OCI-LY7 (cell line): ENCODE measurements around the gene VSX1. TPM values are rescaled to one million over a fixed set of nuclear protein-coding genes. Genes with fewer than 3 reads are reported as not detected.

Experiments
- BruUV-seq: library from RNA; stranded (reverse); fragments of 400-500 nt; replicated peaks from 2 replicates; lab custom pipeline; 2021; lab: Mats Ljungman, UMichigan
- CTCF ChIA-PET: fragments of 300-600 bp; sonication (Branson Sonifier 250); formaldehyde crosslinking; loops from one replicate; lab custom pipeline; 2022; ENCODE audit warnings: antibody characterized with exemption; ENCODE audit not compliant: unreplicated experiment; lab: Charles Lee
- POLR2A ChIA-PET: fragments of 300-600 bp; sonication (Branson Sonifier 250); formaldehyde crosslinking; loops from one replicate; lab custom pipeline; 2022; ENCODE audit warnings: antibody characterized with exemption; lab: Charles Lee
- DNase-seq: peaks from one replicate; pipeline ENCODE4 v3.0.0-alpha.2; 2015; ENCODE audit warnings: low spot score
- H2AFZ ChIP-seq: fragments of 200-600 bp; sonication (generic), shearing (Covaris generic); 2 replicates; pipeline ENCODE4 v1.6.1; 2014; ENCODE audit warnings: mild to moderate bottlenecking, antibody characterized with exemption, low read length, moderate library complexity
- H3K27ac ChIP-seq: fragments of 200-600 bp; sonication (generic); 2 replicates; pipeline ENCODE4 v1.5.1; 2014; ENCODE audit warnings: mixed run types, low read depth, mild to moderate bottlenecking, moderate library complexity, low read length, inconsistent platforms; ENCODE audit not compliant: poor library complexity, severe bottlenecking
- H3K36me3 ChIP-seq: fragments of 200-600 bp; sonication (generic); 2 replicates; pipeline ENCODE4 v1.6.1; 2014; ENCODE audit warnings: mild to moderate bottlenecking, antibody characterized with exemption, low read length, moderate library complexity, mixed read lengths; ENCODE audit not compliant: insufficient read depth
- H3K4me1 ChIP-seq: fragments of 200-600 bp; sonication (generic); 2 replicates; pipeline ENCODE4 v1.5.1; 2014; ENCODE audit warnings: mild to moderate bottlenecking, low read length; ENCODE audit not compliant: insufficient read depth, poor library complexity, severe bottlenecking
- H3K4me2 ChIP-seq: fragments of 200-600 bp; sonication (generic); 2 replicates; pipeline ENCODE4 v1.6.1; 2014; ENCODE audit warnings: mild to moderate bottlenecking, low read length
- H3K4me3 ChIP-seq: fragments of 200-600 bp; sonication (generic); 2 replicates; pipeline ENCODE4 v1.5.1; 2014; ENCODE audit warnings: mild to moderate bottlenecking, low read depth, low read length; ENCODE audit not compliant: poor library complexity, severe bottlenecking
- H3K79me2 ChIP-seq: fragments of 200-600 bp; sonication (generic); 2 replicates; pipeline ENCODE4 v1.6.1; 2016; ENCODE audit warnings: low read depth, mild to moderate bottlenecking, low read length, moderate library complexity, mixed read lengths; ENCODE audit not compliant: insufficient read depth
- H3K9me2 ChIP-seq: fragments of 200-600 bp; sonication (generic); 2 replicates; pipeline ENCODE4 v1.6.1; 2016; ENCODE audit warnings: mild to moderate bottlenecking, low read length, mixed read lengths; ENCODE audit not compliant: insufficient read depth
- H3K9me3 ChIP-seq: fragments of 200-600 bp; sonication (generic); 2 replicates; pipeline ENCODE4 v1.6.1; 2014; ENCODE audit warnings: mild to moderate bottlenecking, mixed run types, low read length, mixed read lengths
- H4K20me1 ChIP-seq: fragments of 200-600 bp; sonication (generic); 2 replicates; pipeline ENCODE4 v1.6.1; 2014; ENCODE audit warnings: mild to moderate bottlenecking, antibody characterized with exemption, low read length, moderate library complexity, mixed read lengths; ENCODE audit not compliant: insufficient read depth
- CTCF ChIP-seq: fragments of 200-600 bp; sonication (generic); conservative IDR thresholded peaks from 2 replicates; pipeline ENCODE4 v1.5.1; 2014; ENCODE audit warnings: mild to moderate bottlenecking, antibody characterized with exemption, low read length, moderate library complexity, mixed read lengths
- EZH2phosphoT487 ChIP-seq: fragments of 200-600 bp; sonication (generic); IDR thresholded peaks from 2 replicates; pipeline ENCODE4 v1.6.1; 2018; ENCODE audit warnings: low read depth, borderline replicate concordance, mild to moderate bottlenecking, mixed run types, antibody characterized with exemption, low read length, moderate library complexity, mixed read lengths
- intact Hi-C: fragments of 100-400 bp; cut with micrococcal nuclease; formaldehyde crosslinking; loops from one replicate; pipeline ENCODE4 v1.10.0; 2022; ENCODE audit not compliant: unreplicated experiment
- total RNA-seq, 2 experiments: library from RNA; depleted of rRNA in 1 of 2; stranded (reverse); fragments of >200 nt in 1 of 2; shearing (Covaris generic) in 1 of 2; gene quantifications; 2 replicates each; pipeline ENCODE4 v1.2.3, GENCODE V29; 2014 to 2022

VSX1 gene
- total RNA-seq, 2 experiments from 2014 or later = not detected

GRCh38 chr20:25059866-25060465 is 22.0 kb downstream of the VSX1 start:
- H3K36me3 ChIP-seq = no peaks in the 10 kb centered on the region
- intact Hi-C loops = loop anchor here (10.0 kb wide), 2 partner anchors 115 to 235 kb away; no protein-coding TSS in a partner anchor
- no peak for TF ChIP-seq EZH2phosphoT487
- TF ChIP-seq CTCF = no peak
- H3K27ac ChIP-seq = no peak overlapping the region
- H4K20me1 ChIP-seq = no peaks in the 10 kb centered on the region
- no TSS peak for BruUV-seq
- H3K9me3 ChIP-seq = no peaks in the 10 kb centered on the region
- H2AFZ ChIP-seq = no peak overlapping the region
- H3K79me2 ChIP-seq = no peaks in the 10 kb centered on the region
- ChIA-PET CTCF (no interaction called here), POLR2A (no interaction called here)
- DNase-seq = no peak
- H3K4me1 ChIP-seq = peaks cover 20% of the 10 kb centered on the region
- H3K4me2 ChIP-seq = no peak overlapping the region
- H3K4me3 ChIP-seq = no peak overlapping the region
- H3K9me2 ChIP-seq = no peaks in the 10 kb centered on the region

GRCh38 chr20:25058847-25059810 is 22.8 kb downstream of the VSX1 start:
- intact Hi-C loops = no loop called here
- BruUV-seq = no TSS peak
- no peak for DNase-seq
- TF ChIP-seq EZH2phosphoT487 (no peak), CTCF (no peak)
- Histone ChIP-seq H3K9me2 (no peaks in the 10 kb centered on the region), H3K79me2 (no peaks in the 10 kb centered on the region), H3K36me3 (no peaks in the 10 kb centered on the region), H3K4me2 (peak overlapping the region; percentile 79), H3K4me3 (peak overlapping the region; percentile 65), H3K27ac (no peak overlapping the region), H4K20me1 (no peaks in the 10 kb centered on the region), H3K4me1 (peaks cover 20% of the 10 kb centered on the region), H3K9me3 (no peaks in the 10 kb centered on the region), H2AFZ (peak overlapping the region; percentile 62; the same call in 1 of the 2 replicates)
- ChIA-PET POLR2A (interaction anchor here (0.7 kb wide), 1 partner anchor 67 kb away, joined by 3 read pairs; no protein-coding TSS in a partner anchor), CTCF (no interaction called here)
